Measurements from ENCODE around the gene ELL.

The ELL gene

GRCh38 chr19:18490728-18491127, 31.1 kb downstream of the ELL start:
- no peaks in the 10 kb centered on the region for H3K9me3 ChIP-seq (ENCODE audit: low read depth, low read length)
- TF ChIP-seq EZH2 (IDR thresholded peaks at IDR 0.05) (no peak), POLR2AphosphoS5 (IDR thresholded peaks at IDR 0.05; ENCODE audit: borderline replicate concordance, low read depth, low read length) (no peak), FOXP2 (optimal IDR thresholded peaks at IDR 0.05; ENCODE audit: control extremely low read depth, extremely low read length, insufficient read depth) (no peak)
- no peak overlapping the region for H3K27ac ChIP-seq
- DNase-seq (ENCODE audit: low read depth, low spot score): no peak
- no peaks in the 10 kb centered on the region for H3K36me3 ChIP-seq (ENCODE audit: insufficient read depth, low read length)
- H3K4me3 ChIP-seq: no peak overlapping the region
- H3K9ac ChIP-seq (ENCODE audit: insufficient read length): no peak overlapping the region

- Histone ChIP-seq H3K27ac (no peak overlapping the region), H3K36me3 (ENCODE audit: insufficient read depth, low read length) (no peaks in the 10 kb centered on the region)
- DNase-seq (ENCODE audit: low read depth, low spot score): no peak
Observed at GRCh38 chr19:18489627-18490184, 32.2 kb downstream of the ELL start.

GRCh38 chr19:18488838-18489626, 32.8 kb downstream of the ELL start:
- no peak for TF ChIP-seq FOXP2 (optimal IDR thresholded peaks at IDR 0.05; ENCODE audit: control extremely low read depth, extremely low read length, insufficient read depth)
- TF ChIP-seq EZH2 (IDR thresholded peaks at IDR 0.05): no peak
- no peak for TF ChIP-seq POLR2AphosphoS5 (IDR thresholded peaks at IDR 0.05; ENCODE audit: borderline replicate concordance, low read depth, low read length)
- H3K4me3 ChIP-seq: no peak overlapping the region
- H3K36me3 ChIP-seq (ENCODE audit: insufficient read depth, low read length): no peaks in the 10 kb centered on the region
- H3K9me3 ChIP-seq (ENCODE audit: low read depth, low read length): no peaks in the 10 kb centered on the region
- H3K9ac ChIP-seq (ENCODE audit: insufficient read length): no peak overlapping the region
- DNase-seq (ENCODE audit: low read depth, low spot score): no peak
- no peak overlapping the region for H3K27ac ChIP-seq

More at GRCh38 chr19:18489627-18490184, 32.2 kb downstream of the ELL start:
- TF ChIP-seq EZH2 (IDR thresholded peaks at IDR 0.05) (no peak), FOXP2 (optimal IDR thresholded peaks at IDR 0.05; ENCODE audit: control extremely low read depth, extremely low read length, insufficient read depth) (no peak), POLR2AphosphoS5 (IDR thresholded peaks at IDR 0.05; ENCODE audit: borderline replicate concordance, low read depth, low read length) (no peak)
- Histone ChIP-seq H3K9me3 (ENCODE audit: low read depth, low read length) (no peaks in the 10 kb centered on the region), H3K4me3 (no peak overlapping the region), H3K9ac (ENCODE audit: insufficient read length) (no peak overlapping the region)

- Histone ChIP-seq H3K9ac (ENCODE audit: insufficient read length) (no peak overlapping the region), H3K27ac (no peak overlapping the region), H3K36me3 (ENCODE audit: insufficient read depth, low read length) (no peaks in the 10 kb centered on the region), H3K4me3 (no peak overlapping the region), H3K9me3 (ENCODE audit: low read depth, low read length) (no peaks in the 10 kb centered on the region)
- DNase-seq (ENCODE audit: low read depth, low spot score): no peak
- TF ChIP-seq POLR2AphosphoS5 (IDR thresholded peaks at IDR 0.05; ENCODE audit: borderline replicate concordance, low read depth, low read length): no peak
- no peak for TF ChIP-seq FOXP2 (optimal IDR thresholded peaks at IDR 0.05; ENCODE audit: control extremely low read depth, extremely low read length, insufficient read depth)
- no peak for TF ChIP-seq EZH2 (IDR thresholded peaks at IDR 0.05)
Observed at GRCh38 chr19:18488403-18488723, 33.5 kb downstream of the ELL start.

- Histone ChIP-seq H3K4me3 (no peak overlapping the region), H3K9ac (ENCODE audit: insufficient read length) (no peak overlapping the region), H3K9me3 (ENCODE audit: low read depth, low read length) (no peaks in the 10 kb centered on the region), H3K27ac (no peak overlapping the region), H3K36me3 (ENCODE audit: insufficient read depth, low read length) (no peaks in the 10 kb centered on the region)
- TF ChIP-seq EZH2 (IDR thresholded peaks at IDR 0.05): no peak
- no peak for TF ChIP-seq POLR2AphosphoS5 (IDR thresholded peaks at IDR 0.05; ENCODE audit: borderline replicate concordance, low read depth, low read length)
- no peak for TF ChIP-seq FOXP2 (optimal IDR thresholded peaks at IDR 0.05; ENCODE audit: control extremely low read depth, extremely low read length, insufficient read depth)
- DNase-seq (ENCODE audit: low read depth, low spot score): no peak
Observed at GRCh38 chr19:18487576-18488402, 34.1 kb downstream of the ELL start.

- Histone ChIP-seq H3K36me3 (ENCODE audit: insufficient read depth, low read length) (no peaks in the 10 kb centered on the region), H3K9ac (ENCODE audit: insufficient read length) (no peak overlapping the region), H3K4me3 (no peak overlapping the region), H3K9me3 (ENCODE audit: low read depth, low read length) (no peaks in the 10 kb centered on the region), H3K27ac (no peak overlapping the region)
- no peak for TF ChIP-seq EZH2 (IDR thresholded peaks at IDR 0.05)
- no peak for TF ChIP-seq POLR2AphosphoS5 (IDR thresholded peaks at IDR 0.05; ENCODE audit: borderline replicate concordance, low read depth, low read length)
- TF ChIP-seq FOXP2 (optimal IDR thresholded peaks at IDR 0.05; ENCODE audit: control extremely low read depth, extremely low read length, insufficient read depth): no peak
- no peak for DNase-seq (ENCODE audit: low read depth, low spot score)
Observed at GRCh38 chr19:18486746-18487145, 35.1 kb downstream of the ELL start.

- Histone ChIP-seq H3K4me3 (no peak overlapping the region), H3K9me3 (ENCODE audit: low read depth, low read length) (no peaks in the 10 kb centered on the region), H3K9ac (ENCODE audit: insufficient read length) (no peak overlapping the region), H3K27ac (no peak overlapping the region), H3K36me3 (ENCODE audit: insufficient read depth, low read length) (no peaks in the 10 kb centered on the region)
- DNase-seq (ENCODE audit: low read depth, low spot score): no peak
- TF ChIP-seq FOXP2 (optimal IDR thresholded peaks at IDR 0.05; ENCODE audit: control extremely low read depth, extremely low read length, insufficient read depth): no peak
- TF ChIP-seq POLR2AphosphoS5 (IDR thresholded peaks at IDR 0.05; ENCODE audit: borderline replicate concordance, low read depth, low read length): no peak
- TF ChIP-seq EZH2 (IDR thresholded peaks at IDR 0.05): no peak
Observed at GRCh38 chr19:18484992-18485391, 36.9 kb downstream of the ELL start.

All from SK-N-MC (cell line).